GM12891 (cell line): ENCODE measurements around the gene HSPH1.

Experiments used
- POLR2A ChIP-seq: IDR thresholded peaks from 2 replicates; pipeline ENCODE4 v1.6.1; 2011; ENCODE audit warnings: low read depth, low read length, control low read depth
- POLR2AphosphoS5 ChIP-seq: IDR thresholded peaks from 2 replicates; pipeline ENCODE4 v1.6.1; 2011; ENCODE audit warnings: low read depth, low read length, control low read depth
- POU2F2 ChIP-seq: IDR thresholded peaks from 2 replicates; pipeline ENCODE4 v1.6.1; 2011; ENCODE audit warnings: low read depth, mild to moderate bottlenecking, control low read depth, low read length, moderate library complexity
- TAF1 ChIP-seq: IDR thresholded peaks from 2 replicates; pipeline ENCODE4 v1.6.1; 2011; ENCODE audit warnings: low read depth, low read length, control low read depth

DNA sequence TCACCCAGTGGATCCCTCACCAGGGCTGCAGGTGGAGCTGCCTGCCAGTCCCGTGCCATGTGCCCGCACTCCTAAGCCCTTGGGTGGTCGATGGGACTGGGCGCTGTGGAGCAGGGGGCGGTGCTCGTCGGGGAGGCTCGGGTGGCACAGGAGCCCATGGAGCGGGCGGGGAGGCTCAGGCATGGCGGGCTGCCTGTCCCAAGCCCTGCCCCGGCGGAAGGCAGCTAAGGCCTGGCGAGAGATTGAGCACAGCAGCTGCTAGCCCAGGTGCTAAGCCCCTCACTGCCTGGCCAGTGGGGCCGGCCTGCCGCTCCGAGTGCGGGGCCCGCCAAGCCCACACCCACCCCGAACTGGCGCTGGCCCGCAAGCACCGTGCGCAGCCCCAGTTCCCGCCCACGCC lies 21.3 kb upstream of the HSPH1 start:
- TF ChIP-seq POLR2A (no peak), POLR2AphosphoS5 (no peak), TAF1 (no peak), POU2F2 (no peak)
